ENCODE measurements around the gene SNRPB. TPM values are rescaled to one million over a fixed set of nuclear protein-coding genes. Genes with fewer than 3 reads are reported as not detected.
A peak's percentile ranks its signal among the peaks of the same experiment; 100 is the strongest.

Gene SNRPB
- total RNA-seq: 100 to 1,000 TPM; 469 to 479 TPM

- CTCF ChIA-PET: interaction anchor here (1.1 to 6.1 kb wide), 6 partner anchors 19 to 263 kb away, joined by 3 to 53 read pairs (median 5); no protein-coding TSS in a partner anchor
- Mint-ChIP-seq H3K4me3 (peak within 1 kb of the TSS; percentile 89), H3K27ac (peak within 1 kb of the TSS; percentile 100), H3K27me3 (no peaks in the 10 kb centered on the region), H3K36me3 (ENCODE audit: low read depth) (peaks cover 51% of the 10 kb centered on the region), H3K4me1 (ENCODE audit: low read depth) (peaks cover 51% of the 10 kb centered on the region), H3K9me3 (no peaks in the 10 kb centered on the region)
- TF ChIP-seq CTCF (IDR thresholded peaks at IDR 0.05): no peak
- peak; percentile 97 for DNase-seq
- intact Hi-C loops (cut with micrococcal nuclease): no loop called here
- peak; percentile 98 for ATAC-seq
- POLR2A ChIA-PET: interaction anchor here (0.6 to 7.7 kb wide), 16 partner anchors 8 to 402 kb away, joined by 3 to 92 read pairs (median 4); partner anchors contain the start of genes IDH3B, NOP56 and ZNF343
These were observed at the start of gene SNRPB for GRCh38 chr20:2470423-2471193. Gene SNRPB (minus strand): TSS chr20:2470789. CDS start chr20:2470690, 99 bp downstream.

- no peak for TF ChIP-seq CTCF (IDR thresholded peaks at IDR 0.05)
- ATAC-seq (peak; percentile 23), DNase-seq (no peak)
- H3K27ac Mint-ChIP-seq: no peak overlapping the region
- H3K36me3 Mint-ChIP-seq (ENCODE audit: low read depth): no peaks in the 10 kb centered on the region
- H3K9me3 Mint-ChIP-seq: no peaks in the 10 kb centered on the region
- intact Hi-C loops (cut with micrococcal nuclease): no loop called here
- H3K27me3 Mint-ChIP-seq: peaks cover 8% of the 10 kb centered on the region
- H3K4me3 Mint-ChIP-seq: no peak overlapping the region
- peaks cover 5% of the 10 kb centered on the region for H3K4me1 Mint-ChIP-seq (ENCODE audit: low read depth)
- ChIA-PET POLR2A (interaction anchor here (3.5 kb wide), 1 partner anchor 133 kb away, joined by 23 read pairs; the partner anchor contains the start of gene NOP56), CTCF (interaction anchor here (1.1 to 6.6 kb wide), 5 partner anchors 8 to 33 kb away, joined by 4 to 147 read pairs (median 4); partner anchors contain the start of gene ZNF343)
These were observed 48.7 kb upstream of the SNRPB start for GRCh38 chr20:2519115-2519809.

- Mint-ChIP-seq H3K9me3 (no peaks in the 10 kb centered on the region), H3K27me3 (peaks cover 10% of the 10 kb centered on the region), H3K27ac (no peak overlapping the region), H3K36me3 (ENCODE audit: low read depth) (no peaks in the 10 kb centered on the region), H3K4me3 (no peak overlapping the region), H3K4me1 (ENCODE audit: low read depth) (peaks cover 5% of the 10 kb centered on the region)
- DNase-seq (no peak), ATAC-seq (no peak)
- TF ChIP-seq CTCF (IDR thresholded peaks at IDR 0.05): no peak
- intact Hi-C loops (cut with micrococcal nuclease): no loop called here
- ChIA-PET POLR2A (no interaction called here), CTCF (interaction anchor here (1.0 to 1.3 kb wide), 2 partner anchors 9 to 11 kb away, joined by 3 to 4 read pairs; no protein-coding TSS in a partner anchor)
These were observed 48.0 kb upstream of the SNRPB start for GRCh38 chr20:2518558-2518957.

GRCh38 chr20:2518096-2518495 is 47.5 kb upstream of the SNRPB start:
- Mint-ChIP-seq H3K4me1 (ENCODE audit: low read depth) (peaks cover 5% of the 10 kb centered on the region), H3K27me3 (peaks cover 10% of the 10 kb centered on the region), H3K4me3 (no peak overlapping the region), H3K36me3 (ENCODE audit: low read depth) (no peaks in the 10 kb centered on the region), H3K9me3 (no peaks in the 10 kb centered on the region), H3K27ac (no peak overlapping the region)
- intact Hi-C loops (cut with micrococcal nuclease): no loop called here
- ChIA-PET POLR2A (no interaction called here), CTCF (interaction anchor here (1.0 to 1.3 kb wide), 2 partner anchors 9 to 10 kb away, joined by 3 to 4 read pairs; no protein-coding TSS in a partner anchor)
- DNase-seq: no peak
- no peak for TF ChIP-seq CTCF (IDR thresholded peaks at IDR 0.05)
- ATAC-seq: no peak
